GM19455 (cell line): Measurements from ENCODE around the gene RBM11.
"Not testable (repeated sequence)": the region's sequence is repeated elsewhere in the genome, so short reads cannot be mapped to it uniquely, and the experiment has no call there.

Experiments
- ATAC-seq: cut with Tn5 transposase; IDR thresholded peaks from one replicate; pipeline ENCODE4 v1.9.1; 2021; ENCODE audit not compliant: unreplicated experiment

The RBM11 gene, protein sequence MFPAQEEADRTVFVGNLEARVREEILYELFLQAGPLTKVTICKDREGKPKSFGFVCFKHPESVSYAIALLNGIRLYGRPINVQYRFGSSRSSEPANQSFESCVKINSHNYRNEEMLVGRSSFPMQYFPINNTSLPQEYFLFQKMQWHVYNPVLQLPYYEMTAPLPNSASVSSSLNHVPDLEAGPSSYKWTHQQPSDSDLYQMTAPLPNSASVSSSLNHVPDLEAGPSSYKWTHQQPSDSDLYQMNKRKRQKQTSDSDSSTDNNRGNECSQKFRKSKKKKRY

DNA sequence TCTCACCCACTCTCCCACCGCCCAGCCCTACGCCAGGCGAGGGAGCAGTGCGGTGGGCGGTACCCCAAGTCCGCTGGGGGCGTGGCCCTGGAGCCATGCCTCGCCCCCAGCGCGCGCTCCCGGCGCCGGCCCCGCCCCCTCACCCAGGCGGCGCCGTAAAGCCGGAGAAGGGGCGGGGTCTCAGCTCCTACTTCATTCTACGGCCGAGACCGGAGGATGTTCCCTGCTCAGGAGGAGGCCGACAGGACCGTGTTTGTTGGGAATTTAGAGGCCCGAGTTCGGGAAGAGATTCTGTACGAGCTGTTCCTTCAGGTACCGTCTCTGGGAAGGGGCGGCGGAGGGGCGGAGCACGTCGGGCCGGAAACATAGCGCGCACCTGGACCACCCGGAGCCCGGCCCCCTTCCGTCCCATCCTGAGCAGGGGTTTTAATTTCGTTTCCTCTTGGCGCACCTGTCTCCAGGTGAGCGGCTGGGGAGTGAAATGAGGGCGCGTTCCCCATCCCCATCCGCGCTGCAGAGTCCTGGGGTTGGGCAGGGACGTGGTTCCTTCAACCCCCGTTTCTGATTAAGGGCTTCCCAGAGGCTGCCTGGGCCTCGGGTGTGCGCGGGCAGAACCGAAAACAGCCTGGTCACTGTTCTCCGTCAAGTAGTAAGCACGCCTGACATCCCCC is at the start of gene RBM11:
RBM11 (plus strand) TSS at position 187 of the 671 bp plus-strand sequence; CDS start at position 217, 30 bp downstream.
- ATAC-seq: peak; percentile 94

GRCh38 chr21:14166463-14167223 is 49.3 kb upstream of the RBM11 start:
- ATAC-seq: not testable (repeated sequence)

- no peak for ATAC-seq
Observed at GRCh38 chr21:14206222-14206621, 9.7 kb upstream of the RBM11 start.

DNA sequence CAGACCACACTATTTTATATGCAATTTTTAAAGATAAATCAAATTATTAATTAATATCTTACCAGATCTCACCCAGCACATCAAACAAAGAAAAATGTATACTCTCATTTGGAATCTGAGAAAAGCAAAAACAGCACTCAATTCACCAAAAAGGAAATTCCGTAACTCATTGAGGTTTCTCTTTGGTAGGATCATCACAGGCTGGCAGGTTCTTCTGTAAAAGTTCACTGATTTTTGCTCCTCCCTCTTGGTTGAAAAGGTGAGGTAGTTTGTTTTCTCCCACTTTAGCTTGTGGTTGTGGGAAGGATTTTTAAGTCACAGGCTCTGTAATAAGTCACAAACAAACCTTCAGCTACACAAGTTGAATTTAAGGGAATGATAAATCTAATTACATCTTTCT is 5.2 kb upstream of the RBM11 start, which contains the start of gene LIPI:
LIPI (minus strand) TSS at position 218 of the 400 bp plus-strand sequence; CDS start at position 108, 110 bp downstream.
- no peak for ATAC-seq

DNA sequence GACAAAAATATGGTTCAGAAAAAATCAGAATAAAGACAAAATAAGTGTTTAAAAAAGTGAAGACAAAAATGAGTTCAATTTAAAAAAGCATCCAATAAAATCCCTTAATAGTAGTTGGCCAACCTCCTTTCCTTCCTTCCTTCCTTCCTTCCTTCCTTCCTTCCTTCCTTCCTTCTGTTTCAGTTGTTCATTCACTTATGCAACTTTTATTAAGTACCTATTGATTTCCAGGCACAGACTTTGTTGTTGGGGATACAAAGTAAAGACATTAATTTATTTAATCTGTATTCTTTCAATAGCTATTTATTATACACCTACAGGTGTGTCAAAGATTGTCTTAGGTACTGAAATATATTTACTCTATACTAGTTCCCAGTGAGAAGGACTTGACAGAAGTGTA is 2.8 kb upstream of the RBM11 start:
- no peak for ATAC-seq

GRCh38 chr21:14223365-14223764 is 7.4 kb downstream of the RBM11 start:
- no peak for ATAC-seq

- no peak for ATAC-seq
Observed at GRCh38 chr21:14229399-14229798, 13.4 kb downstream of the RBM11 start.

DNA sequence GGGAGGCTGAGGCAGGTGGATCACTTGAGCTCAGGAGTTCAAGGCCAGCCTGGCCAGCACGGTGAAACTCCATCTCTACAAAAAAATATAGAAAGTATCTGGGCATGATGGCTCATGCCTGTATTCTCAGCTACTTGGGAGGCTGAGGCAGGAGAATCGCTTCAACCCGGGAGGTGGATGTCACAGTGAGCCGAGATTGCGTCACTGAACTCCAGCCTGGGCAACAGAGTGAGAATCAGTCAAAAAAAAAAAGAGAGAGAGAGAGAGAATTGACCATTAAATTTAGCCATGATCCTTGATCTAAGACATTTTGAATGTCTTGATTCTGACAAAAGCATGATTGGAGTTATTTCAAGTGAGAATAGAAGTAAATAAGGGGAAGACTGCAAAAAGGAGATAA is 19.1 kb downstream of the RBM11 start:
- no peak for ATAC-seq

DNA sequence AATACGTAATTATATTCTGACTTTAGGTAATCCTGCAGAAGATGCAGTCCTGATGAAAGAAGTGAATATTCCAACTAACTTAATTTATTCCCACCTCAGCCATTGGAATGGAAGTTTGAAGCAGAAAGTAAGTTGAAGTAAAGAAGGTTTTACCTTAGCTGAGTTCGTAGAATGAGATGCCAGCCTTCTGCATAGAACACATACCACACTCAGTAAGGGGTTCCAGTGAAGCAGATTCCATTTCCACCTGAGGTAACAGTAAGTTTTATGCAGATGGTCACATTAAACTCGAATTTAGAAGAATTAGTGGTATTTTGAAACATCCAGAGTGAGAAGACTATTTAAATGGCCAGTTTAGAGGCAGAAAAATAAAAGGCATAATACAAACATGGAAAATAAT is 20.2 kb downstream of the RBM11 start:
- ATAC-seq: no peak

GRCh38 chr21:14239281-14239680 is 23.3 kb downstream of the RBM11 start:
- no peak for ATAC-seq

- ATAC-seq: no peak
Observed at GRCh38 chr21:14241297-14241696, 25.3 kb downstream of the RBM11 start.

DNA sequence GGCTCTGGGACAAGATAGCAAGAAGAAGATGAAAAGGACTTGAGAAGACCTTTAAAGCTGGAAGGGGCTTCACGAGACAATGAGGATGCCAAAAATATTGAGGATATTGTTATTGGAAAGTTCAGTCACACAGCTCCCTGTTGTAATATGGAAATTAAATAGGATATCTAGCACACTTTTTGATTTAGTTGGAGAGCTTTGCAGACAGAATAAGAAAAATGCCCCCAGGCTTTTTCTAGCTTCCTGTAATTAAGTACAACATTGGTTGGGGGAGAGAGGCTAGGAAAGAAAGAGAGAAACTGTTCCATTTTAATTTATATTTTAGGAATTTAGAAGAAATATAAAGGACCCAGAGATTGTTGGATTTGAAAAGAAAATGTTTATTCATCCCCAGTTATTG is 27.5 kb downstream of the RBM11 start:
- no peak for ATAC-seq

GRCh38 chr21:14243874-14244273 is 27.9 kb downstream of the RBM11 start:
- ATAC-seq: no peak

- no peak for ATAC-seq
Observed at GRCh38 chr21:14244911-14245310, 29.0 kb downstream of the RBM11 start.

- ATAC-seq: no peak
Observed at GRCh38 chr21:14245711-14246110, 29.8 kb downstream of the RBM11 start.

- ATAC-seq: no peak
Observed at GRCh38 chr21:14251336-14251735, 35.4 kb downstream of the RBM11 start.

DNA sequence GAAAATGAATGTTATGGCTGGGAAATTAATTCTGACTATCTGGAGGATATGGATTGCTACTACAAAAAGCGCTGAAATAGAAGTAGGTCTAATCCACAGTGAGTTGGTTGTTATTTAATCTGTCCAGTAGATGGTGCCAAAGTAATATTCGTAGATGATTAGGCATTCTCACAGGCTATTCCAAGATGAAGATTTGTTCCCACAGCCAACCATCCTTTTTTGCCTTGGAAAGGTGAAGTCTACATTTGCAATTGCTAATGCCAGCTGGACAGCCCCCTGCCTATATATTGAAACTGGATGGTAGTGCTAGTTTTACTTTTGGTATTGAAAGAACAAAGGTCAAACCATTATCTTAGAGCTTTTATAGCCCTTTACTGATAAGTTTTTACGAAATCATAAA is 43.8 kb downstream of the RBM11 start:
- no peak for ATAC-seq

DNA sequence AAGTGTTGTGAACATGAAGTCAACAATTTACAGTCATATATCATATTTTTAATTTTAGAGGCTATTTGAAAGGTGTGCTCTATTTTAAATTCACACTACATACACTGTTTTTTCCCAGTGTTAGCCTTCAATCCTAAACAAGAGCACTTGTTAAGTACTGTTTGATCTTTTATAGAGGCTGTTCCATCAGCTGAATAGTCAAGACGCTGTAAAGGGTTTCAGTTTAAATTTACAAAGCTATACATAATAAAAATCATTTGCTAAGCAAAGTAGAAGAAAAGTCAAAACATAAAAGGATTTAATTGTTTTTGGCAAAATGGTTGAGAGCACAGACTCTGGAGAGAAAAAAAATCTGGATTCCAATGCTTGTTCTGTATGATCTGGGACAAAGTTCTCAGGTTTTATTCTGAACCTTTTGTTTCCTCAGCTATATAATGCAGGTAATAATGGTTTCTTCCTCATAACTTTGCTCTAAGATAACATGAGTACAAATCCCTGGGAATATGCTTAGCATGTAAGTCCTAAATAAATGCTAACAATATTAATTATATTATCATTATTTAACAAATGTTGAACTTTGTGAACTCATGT is 44.3 kb downstream of the RBM11 start:
- ATAC-seq: no peak

GRCh38 chr21:14262039-14262438 is 46.1 kb downstream of the RBM11 start:
- no peak for ATAC-seq

- no peak for ATAC-seq
Observed at GRCh38 chr21:14263879-14264278, 47.9 kb downstream of the RBM11 start.

- ATAC-seq: no peak
Observed at GRCh38 chr21:14265023-14265422, 49.1 kb downstream of the RBM11 start.
